Activated CD4-positive, alpha-beta T cell treated with anti-CD3 and anti-CD28 coated beads, Interleukin-2, amount 10 ng/mL, durations not matched to agents 7 days and 5 days (primary cell): ENCODE data around the gene HOOK2. TPM values are rescaled to one million over a fixed set of nuclear protein-coding genes. Genes with fewer than 3 reads are reported as not detected.
"Not testable (repeated sequence)": the region's sequence is repeated elsewhere in the genome, so short reads cannot be mapped to it uniquely, and the experiment has no call there.

Experiments
- CTCF ChIA-PET: fragments of 350-600 bp; sonication (Branson Sonifier 250); formaldehyde crosslinking; loops from one replicate; lab custom pipeline; 2021; ENCODE audit warnings: antibody characterized with exemption; lab: Charles Lee
- POLR2A ChIA-PET: fragments of 350-600 bp; sonication (Branson Sonifier 250); formaldehyde crosslinking; loops from one replicate; lab custom pipeline; 2021; ENCODE audit warnings: antibody characterized with exemption; lab: Charles Lee
- DNase-seq: peaks from one replicate; pipeline ENCODE4 v3.0.0-alpha.2; 2020
- H3K27ac Mint-ChIP-seq: one replicate; pipeline ENCODE4 v1.8.0; 2021; ENCODE audit warnings: mild to moderate bottlenecking, moderate library complexity, mixed read lengths
- H3K27me3 Mint-ChIP-seq: one replicate; pipeline ENCODE4 v1.8.0; 2021; ENCODE audit warnings: mixed read lengths
- H3K36me3 Mint-ChIP-seq: one replicate; pipeline ENCODE4 v1.8.0; 2021; ENCODE audit warnings: low read depth, mixed read lengths
- H3K4me1 Mint-ChIP-seq: one replicate; pipeline ENCODE4 v1.8.0; 2021; ENCODE audit warnings: mixed read lengths
- H3K4me3 Mint-ChIP-seq: one replicate; pipeline ENCODE4 v1.8.0; 2021; ENCODE audit warnings: mild to moderate bottlenecking, moderate library complexity, mixed read lengths
- H3K9me3 Mint-ChIP-seq: one replicate; pipeline ENCODE4 v1.8.0; 2021; ENCODE audit warnings: mixed read lengths
- total RNA-seq, 2 experiments: library from RNA; stranded (reverse); gene quantifications; one replicate each; pipeline ENCODE4 v1.2.3, GENCODE V29; 2021

The HOOK2 gene
- total RNA-seq, 2 experiments from 2014 or later: 13.9 to 14.0 TPM

- CTCF ChIA-PET: interaction anchor here (0.6 to 11.5 kb wide), 6 partner anchors 8 to 165 kb away, joined by 3 to 211 read pairs (median 4); partner anchors contain the start of genes JUNB and TRIR
- DNase-seq: no peak
- peak overlapping the region; percentile 85 for H3K27ac Mint-ChIP-seq
- peaks cover 13% of the 10 kb centered on the region for H3K36me3 Mint-ChIP-seq
- peaks cover 39% of the 10 kb centered on the region for H3K4me1 Mint-ChIP-seq
- POLR2A ChIA-PET: no interaction called here
- no peaks in the 10 kb centered on the region for H3K27me3 Mint-ChIP-seq
- H3K9me3 Mint-ChIP-seq: no peaks in the 10 kb centered on the region
- H3K4me3 Mint-ChIP-seq: peak overlapping the region; percentile 86
These were observed 25.1 kb upstream of the HOOK2 start for GRCh38 chr19:12800466-12800770.

- no peaks in the 10 kb centered on the region for H3K9me3 Mint-ChIP-seq
- no peak for DNase-seq
- peaks cover 38% of the 10 kb centered on the region for H3K4me1 Mint-ChIP-seq
- no peaks in the 10 kb centered on the region for H3K27me3 Mint-ChIP-seq
- peaks cover 13% of the 10 kb centered on the region for H3K36me3 Mint-ChIP-seq
- ChIA-PET CTCF (interaction anchor here (0.9 to 11.5 kb wide), 7 partner anchors 17 to 166 kb away, joined by 3 to 211 read pairs (median 5); partner anchors contain the start of gene TRIR), POLR2A (interaction anchor here (0.7 kb wide), 1 partner anchor 19 kb away, joined by 3 read pairs; no protein-coding TSS in a partner anchor)
- peak overlapping the region; percentile 86 for H3K4me3 Mint-ChIP-seq
- H3K27ac Mint-ChIP-seq: no peak overlapping the region
These were observed 24.6 kb upstream of the HOOK2 start for GRCh38 chr19:12799742-12800465.

- H3K9me3 Mint-ChIP-seq, POLR2A ChIA-PET, DNase-seq, H3K4me3 Mint-ChIP-seq, H3K27me3 Mint-ChIP-seq: not testable (repeated sequence)
- peaks cover 46% of the 10 kb centered on the region for H3K4me1 Mint-ChIP-seq
- H3K36me3 Mint-ChIP-seq: peaks cover 21% of the 10 kb centered on the region
- peak overlapping the region; percentile 9 for H3K27ac Mint-ChIP-seq
- CTCF ChIA-PET: interaction anchor here (0.6 to 11.5 kb wide), 9 partner anchors 16 to 1390 kb away, joined by 3 to 211 read pairs (median 5); partner anchors contain the start of genes HOOK2 and TNPO2
These were observed 22.3 kb upstream of the HOOK2 start for GRCh38 chr19:12797607-12798006.

- Mint-ChIP-seq H3K36me3 (peaks cover 25% of the 10 kb centered on the region), H3K4me3 (no peak overlapping the region), H3K4me1 (peaks cover 41% of the 10 kb centered on the region), H3K27ac (no peak overlapping the region), H3K9me3 (no peaks in the 10 kb centered on the region), H3K27me3 (no peaks in the 10 kb centered on the region)
- ChIA-PET POLR2A (no interaction called here), CTCF (interaction anchor here (1.0 to 11.5 kb wide), 11 partner anchors 10 to 125 kb away, joined by 3 to 211 read pairs (median 7); partner anchors contain the start of genes HOOK2, RNASEH2A and TNPO2)
- no peak for DNase-seq
These were observed 21.8 kb upstream of the HOOK2 start for GRCh38 chr19:12797141-12797587.

GRCh38 chr19:12796146-12797071, 21.1 kb upstream of the HOOK2 start:
- peak; percentile 82 for DNase-seq
- peaks cover 40% of the 10 kb centered on the region for H3K4me1 Mint-ChIP-seq
- ChIA-PET POLR2A (interaction anchor here (1.0 kb wide), 1 partner anchor 30 kb away, joined by 5 read pairs; no protein-coding TSS in a partner anchor), CTCF (interaction anchor here (0.8 to 11.5 kb wide), 19 partner anchors 9 to 124 kb away, joined by 3 to 211 read pairs (median 5); partner anchors contain the start of genes HOOK2, RNASEH2A and TNPO2)
- H3K36me3 Mint-ChIP-seq: peaks cover 25% of the 10 kb centered on the region
- peak overlapping the region; percentile 54 for H3K4me3 Mint-ChIP-seq
- H3K9me3 Mint-ChIP-seq: no peaks in the 10 kb centered on the region
- no peaks in the 10 kb centered on the region for H3K27me3 Mint-ChIP-seq
- peak overlapping the region; percentile 85 for H3K27ac Mint-ChIP-seq

- Mint-ChIP-seq H3K4me3 (peak overlapping the region; percentile 74), H3K4me1 (peaks cover 40% of the 10 kb centered on the region), H3K9me3 (no peaks in the 10 kb centered on the region), H3K36me3 (peaks cover 18% of the 10 kb centered on the region), H3K27ac (peak overlapping the region; percentile 95), H3K27me3 (no peaks in the 10 kb centered on the region)
- ChIA-PET POLR2A (no interaction called here), CTCF (interaction anchor here (1.4 to 11.5 kb wide), 6 partner anchors 12 to 52 kb away, joined by 3 to 211 read pairs (median 43); partner anchors contain the start of genes HOOK2 and RNASEH2A)
- no peak for DNase-seq
These were observed 19.6 kb upstream of the HOOK2 start for GRCh38 chr19:12794971-12795381.

- peaks cover 35% of the 10 kb centered on the region for H3K4me1 Mint-ChIP-seq
- no peaks in the 10 kb centered on the region for H3K27me3 Mint-ChIP-seq
- peak overlapping the region; percentile 74 for H3K4me3 Mint-ChIP-seq
- H3K36me3 Mint-ChIP-seq: peaks cover 14% of the 10 kb centered on the region
- POLR2A ChIA-PET: interaction anchor here (0.6 kb wide), 1 partner anchor 66 kb away, joined by 6 read pairs; no protein-coding TSS in a partner anchor
- H3K27ac Mint-ChIP-seq: peak overlapping the region; percentile 95
- CTCF ChIA-PET: interaction anchor here (3.6 to 11.5 kb wide), 4 partner anchors 13 to 53 kb away, joined by 21 to 211 read pairs (median 66); partner anchors contain the start of gene HOOK2
- no peak for DNase-seq
- H3K9me3 Mint-ChIP-seq: no peaks in the 10 kb centered on the region
These were observed 19.0 kb upstream of the HOOK2 start for GRCh38 chr19:12794196-12794941.

- DNase-seq: peak; percentile 90
- Mint-ChIP-seq H3K4me3 (peak overlapping the region; percentile 93), H3K27ac (peak overlapping the region; percentile 98), H3K9me3 (no peaks in the 10 kb centered on the region), H3K4me1 (peaks cover 42% of the 10 kb centered on the region), H3K27me3 (no peaks in the 10 kb centered on the region), H3K36me3 (peaks cover 14% of the 10 kb centered on the region)
- ChIA-PET CTCF (interaction anchor here (0.6 to 11.5 kb wide), 9 partner anchors 12 to 401 kb away, joined by 3 to 211 read pairs (median 14); partner anchors contain the start of genes HOOK2 and RNASEH2A), POLR2A (interaction anchor here (0.6 to 3.3 kb wide), 7 partner anchors 11 to 504 kb away, joined by 4 to 50 read pairs (median 6); partner anchors contain the start of gene GET3)
These were observed 18.2 kb upstream of the HOOK2 start for GRCh38 chr19:12793290-12794195.

- no peak for DNase-seq
- H3K27ac Mint-ChIP-seq: peak overlapping the region; percentile 98
- peaks cover 48% of the 10 kb centered on the region for H3K4me1 Mint-ChIP-seq
- H3K4me3 Mint-ChIP-seq: peak overlapping the region; percentile 93
- peaks cover 14% of the 10 kb centered on the region for H3K36me3 Mint-ChIP-seq
- CTCF ChIA-PET: interaction anchor here (0.5 to 11.5 kb wide), 10 partner anchors 8 to 402 kb away, joined by 3 to 211 read pairs (median 5); partner anchors contain the start of gene RNASEH2A
- H3K27me3 Mint-ChIP-seq: no peaks in the 10 kb centered on the region
- POLR2A ChIA-PET: interaction anchor here (0.6 to 3.3 kb wide), 7 partner anchors 10 to 503 kb away, joined by 3 to 50 read pairs (median 6); partner anchors contain the start of gene GET3
- H3K9me3 Mint-ChIP-seq: no peaks in the 10 kb centered on the region
These were observed 17.5 kb upstream of the HOOK2 start for GRCh38 chr19:12792853-12793289.

GRCh38 chr19:12792051-12792852, 16.9 kb upstream of the HOOK2 start:
- Mint-ChIP-seq H3K27ac (peak overlapping the region; percentile 98), H3K36me3 (peaks cover 14% of the 10 kb centered on the region), H3K4me3 (peak overlapping the region; percentile 93), H3K27me3 (no peaks in the 10 kb centered on the region), H3K4me1 (peaks cover 49% of the 10 kb centered on the region), H3K9me3 (no peaks in the 10 kb centered on the region)
- ChIA-PET POLR2A (interaction anchor here (0.5 to 3.3 kb wide), 9 partner anchors 9 to 393 kb away, joined by 3 to 50 read pairs (median 3); partner anchors contain the start of genes ZNF490 and ZNF791), CTCF (interaction anchor here (0.5 to 11.5 kb wide), 15 partner anchors 9 to 173 kb away, joined by 3 to 211 read pairs (median 5); partner anchors contain the start of genes HOOK2 and RNASEH2A)
- DNase-seq: peak; percentile 86
